ENCODE results near the gene KAZN. TPM values are rescaled to one million over a fixed set of nuclear protein-coding genes. Genes with fewer than 3 reads are reported as not detected.
A peak's percentile ranks its signal among the peaks of the same experiment; 100 is the strongest.

Gene KAZN
- total and polyA plus RNA-seq, 8 donors, result 11.1 to 37.5 (median 30.2) TPM

- Histone ChIP-seq H3K27me3 (no peaks in the 10 kb centered on the region), H3K9me3 (no peaks in the 10 kb centered on the region), H3K4me3 (no peak overlapping the region), H3K36me3 (no peaks in the 10 kb centered on the region), H3K27ac (no peak overlapping the region), H3K4me1 (peaks cover 0 to 25% of the 10 kb centered on the region in 2 donors)
- DNase-seq (no peak), ATAC-seq (no peak)
- no peak for TF ChIP-seq CTCF (IDR thresholded peaks at IDR 0.05)
- intact Hi-C loops (cut with DNase I), result no loop called here
These were observed 401.5 kb downstream of the KAZN start for GRCh38 chr1:15000030-15000429.

- no peak for TF ChIP-seq CTCF (IDR thresholded peaks at IDR 0.05)
- Histone ChIP-seq H3K9me3 (no peaks in the 10 kb centered on the region), H3K4me3 (no peak overlapping the region), H3K36me3 (no peaks in the 10 kb centered on the region), H3K27me3 (no peaks in the 10 kb centered on the region), H3K4me1 (peaks cover 0 to 23% of the 10 kb centered on the region in 2 donors), H3K27ac (peak overlapping the region in 1 of 2 donors; percentile 45)
- ATAC-seq, result no peak
- no peak for DNase-seq
- intact Hi-C loops (cut with DNase I), result no loop called here
These were observed 402.2 kb downstream of the KAZN start for GRCh38 chr1:15000671-15001070.

- ATAC-seq, result no peak
These were observed 402.9 kb downstream of the KAZN start for GRCh38 chr1:15001317-15001915.

GRCh38 chr1:15002325-15002724, 403.8 kb downstream of the KAZN start:
- intact Hi-C loops (cut with DNase I), result no loop called here
- DNase-seq (no peak), ATAC-seq (no peak)
- no peaks in the 10 kb centered on the region for H3K9me3 ChIP-seq
- H3K27me3 ChIP-seq, result no peaks in the 10 kb centered on the region
- H3K27ac ChIP-seq, result no peak overlapping the region
- H3K4me1 ChIP-seq, result peaks cover 0 to 9% of the 10 kb centered on the region in 2 donors
- no peak for TF ChIP-seq CTCF (IDR thresholded peaks at IDR 0.05)
- H3K4me3 ChIP-seq, result no peak overlapping the region
- no peaks in the 10 kb centered on the region for H3K36me3 ChIP-seq

More at GRCh38 chr1:15001317-15001915, 402.9 kb downstream of the KAZN start:
- Histone ChIP-seq H3K9me3 (no peaks in the 10 kb centered on the region), H3K4me1 (peaks cover 0 to 16% of the 10 kb centered on the region in 2 donors), H3K27me3 (no peaks in the 10 kb centered on the region), H3K27ac (peak overlapping the region in 1 of 2 donors; percentile 45), H3K4me3 (no peak overlapping the region), H3K36me3 (no peaks in the 10 kb centered on the region)
- intact Hi-C loops (cut with DNase I), result no loop called here
- no peak for TF ChIP-seq CTCF (IDR thresholded peaks at IDR 0.05)
- no peak for DNase-seq

GRCh38 chr1:15004396-15004795, 405.9 kb downstream of the KAZN start:
- no peak for DNase-seq
- intact Hi-C loops (cut with DNase I), result no loop called here
- no peak overlapping the region for H3K27ac ChIP-seq
- H3K9me3 ChIP-seq, result no peaks in the 10 kb centered on the region
- H3K4me3 ChIP-seq, result no peak overlapping the region
- no peak for ATAC-seq
- H3K4me1 ChIP-seq, result peaks cover 9 to 25% of the 10 kb centered on the region in 2 donors
- H3K36me3 ChIP-seq, result no peaks in the 10 kb centered on the region
- H3K27me3 ChIP-seq, result no peaks in the 10 kb centered on the region
- TF ChIP-seq CTCF (IDR thresholded peaks at IDR 0.05), result no peak

Measured in left lung (tissue), 10 donors.